NCI-H2029 treated with DMSO at 0.1 percent for 48 hours (cell line): ENCODE measurements around the gene MGMT.

ENCODE experiments used
- DNase-seq: peaks from one replicate; lab custom pipeline; 2025; lab: John Stamatoyannopoulos, UW

The MGMT gene

GRCh38 chr10:129495256-129495655 lies 28.2 kb downstream of the MGMT start:
- no peak for DNase-seq

- no peak for DNase-seq
These were observed 28.7 kb downstream of the MGMT start for GRCh38 chr10:129495698-129496097.

DNA sequence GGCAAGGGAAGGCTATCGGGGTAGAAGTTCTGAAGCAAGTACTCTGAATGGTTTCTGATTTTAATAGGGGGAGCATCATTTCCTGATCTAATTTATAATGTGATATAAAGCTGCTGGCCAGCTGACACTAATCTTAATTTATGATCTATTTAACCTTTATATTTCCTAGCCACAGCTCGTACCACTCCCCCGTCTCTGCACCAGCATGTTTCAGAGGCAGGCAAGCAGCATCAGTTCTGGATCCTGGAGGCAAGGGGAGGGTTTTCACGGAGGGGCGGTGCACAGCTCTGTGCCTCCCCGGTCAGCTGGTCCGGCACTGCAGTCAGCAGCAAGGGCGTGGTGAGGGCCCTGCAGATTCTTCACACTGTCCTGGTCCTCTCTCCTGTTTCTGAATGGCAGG lies 30.0 kb downstream of the MGMT start:
- no peak for DNase-seq

- no peak for DNase-seq
These were observed 31.6 kb downstream of the MGMT start for GRCh38 chr10:129498680-129499079.

GRCh38 chr10:129500617-129501339 lies 33.7 kb downstream of the MGMT start:
- DNase-seq = no peak

DNA sequence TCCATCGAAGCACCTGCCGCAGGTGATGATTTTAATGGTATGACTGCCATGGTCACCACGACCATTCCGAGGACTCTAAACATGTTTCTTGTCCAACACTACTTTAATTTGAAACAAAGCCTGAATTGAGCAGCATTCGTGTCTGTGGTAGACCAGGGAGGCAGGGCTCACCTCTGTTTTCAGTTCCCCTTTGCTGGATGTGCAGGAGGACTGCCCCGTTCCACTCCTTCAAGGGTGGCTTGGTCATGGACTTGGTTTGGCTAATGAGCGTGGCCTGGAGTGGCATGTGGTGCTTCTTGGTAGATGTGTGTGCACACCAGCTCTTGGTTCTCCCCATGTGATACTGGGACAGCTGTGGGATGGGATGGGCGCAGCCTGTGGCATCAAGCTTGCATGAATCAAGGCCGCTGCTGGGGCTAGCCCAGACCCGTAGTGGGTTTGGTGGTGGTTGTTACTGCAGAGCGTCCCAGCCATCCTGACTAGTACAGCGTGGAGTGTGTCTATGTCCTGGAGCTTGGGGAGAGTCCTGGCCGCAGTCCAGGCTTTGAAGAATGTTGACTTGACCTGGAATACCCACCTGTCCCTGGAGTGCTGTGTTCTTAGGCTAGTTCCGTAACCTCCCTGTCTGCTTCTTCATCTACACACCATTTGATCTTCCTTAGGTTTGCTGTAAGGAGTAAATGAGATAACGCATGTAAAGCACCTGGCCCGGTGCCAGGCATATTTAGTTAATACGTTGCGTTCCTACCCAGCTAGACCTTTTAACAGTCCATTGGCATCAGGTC lies 34.8 kb downstream of the MGMT start:
- no peak for DNase-seq

GRCh38 chr10:129502448-129502847 lies 35.4 kb downstream of the MGMT start:
- no peak for DNase-seq

GRCh38 chr10:129505500-129506075 lies 38.5 kb downstream of the MGMT start:
- DNase-seq = no peak

DNA sequence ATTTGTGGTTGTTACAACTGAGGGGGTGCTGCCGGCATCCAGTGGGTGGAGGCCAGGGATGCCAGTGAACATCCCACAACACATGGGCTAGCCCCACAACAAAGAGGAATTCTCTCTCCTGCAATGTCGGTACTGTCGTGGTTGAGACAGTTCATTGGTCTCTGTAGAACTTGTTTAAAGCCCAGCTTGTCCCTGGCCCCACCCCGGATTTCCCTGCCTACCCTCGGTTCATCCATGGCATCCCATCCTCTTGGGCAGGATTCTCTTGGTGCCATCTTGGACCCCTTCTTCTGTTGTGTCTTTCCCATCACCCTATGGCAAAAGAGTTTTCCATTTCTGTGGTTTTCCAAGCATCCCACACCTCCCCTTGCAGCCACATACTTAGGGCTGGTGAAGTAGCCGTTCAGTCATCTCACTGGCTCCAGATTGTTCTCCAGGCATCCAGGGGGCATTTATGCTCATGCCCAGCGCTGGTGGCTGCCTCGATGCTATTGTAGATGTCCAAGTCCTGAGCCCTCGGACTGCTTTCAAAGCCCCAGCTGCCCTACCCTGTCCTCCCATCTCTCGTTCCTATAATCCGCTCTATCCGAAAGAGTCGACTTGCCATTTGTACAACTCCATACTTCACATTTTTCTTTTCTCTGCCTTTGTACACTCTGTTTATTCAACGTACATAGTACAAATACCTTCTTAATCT lies 39.2 kb downstream of the MGMT start:
- no peak for DNase-seq

- DNase-seq = no peak
These were observed 40.3 kb downstream of the MGMT start for GRCh38 chr10:129507216-129507889.

- no peak for DNase-seq
These were observed 42.1 kb downstream of the MGMT start for GRCh38 chr10:129509155-129509554.

DNA sequence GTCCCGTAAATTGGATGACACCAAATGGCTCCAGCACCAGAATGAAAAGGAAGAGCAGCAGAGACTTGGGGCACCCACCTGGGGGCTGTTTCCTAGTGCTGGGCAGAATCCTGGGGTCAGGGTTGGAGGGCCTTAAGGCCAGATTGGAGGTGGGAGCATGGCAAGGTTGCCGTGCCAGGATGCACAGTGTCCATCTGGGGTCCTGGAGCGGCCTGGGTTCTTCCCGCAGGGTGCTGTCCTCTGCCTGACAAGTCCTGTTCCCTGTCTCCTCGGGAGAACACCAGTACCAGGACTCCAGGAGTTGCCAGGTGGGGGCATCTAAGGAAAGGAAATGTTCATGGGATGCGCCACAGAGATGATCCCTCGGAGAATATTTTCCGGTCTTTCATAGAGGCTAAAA lies 42.8 kb downstream of the MGMT start:
- no peak for DNase-seq

DNA sequence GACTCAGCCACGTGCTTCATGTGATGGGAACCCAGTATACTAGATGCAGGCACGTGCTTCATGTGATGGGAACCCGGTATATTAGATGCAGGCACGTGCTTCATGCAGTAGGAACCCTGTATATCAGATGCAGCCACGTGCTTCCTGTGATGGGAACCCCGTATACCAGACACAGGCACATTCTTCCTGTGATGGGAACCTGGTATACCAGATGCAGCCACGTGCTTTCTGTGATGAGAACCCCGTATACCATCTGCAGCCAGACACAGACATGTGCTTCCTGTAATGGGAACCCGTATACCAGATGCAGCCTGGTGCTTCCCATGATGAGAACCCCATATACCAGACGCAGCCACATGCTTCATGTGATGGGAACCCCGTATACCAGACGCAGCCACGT lies 44.0 kb downstream of the MGMT start:
- DNase-seq = no peak

- DNase-seq = no peak
These were observed 44.7 kb downstream of the MGMT start for GRCh38 chr10:129511758-129512157.

GRCh38 chr10:129513312-129513711 lies 46.3 kb downstream of the MGMT start:
- DNase-seq = no peak

DNA sequence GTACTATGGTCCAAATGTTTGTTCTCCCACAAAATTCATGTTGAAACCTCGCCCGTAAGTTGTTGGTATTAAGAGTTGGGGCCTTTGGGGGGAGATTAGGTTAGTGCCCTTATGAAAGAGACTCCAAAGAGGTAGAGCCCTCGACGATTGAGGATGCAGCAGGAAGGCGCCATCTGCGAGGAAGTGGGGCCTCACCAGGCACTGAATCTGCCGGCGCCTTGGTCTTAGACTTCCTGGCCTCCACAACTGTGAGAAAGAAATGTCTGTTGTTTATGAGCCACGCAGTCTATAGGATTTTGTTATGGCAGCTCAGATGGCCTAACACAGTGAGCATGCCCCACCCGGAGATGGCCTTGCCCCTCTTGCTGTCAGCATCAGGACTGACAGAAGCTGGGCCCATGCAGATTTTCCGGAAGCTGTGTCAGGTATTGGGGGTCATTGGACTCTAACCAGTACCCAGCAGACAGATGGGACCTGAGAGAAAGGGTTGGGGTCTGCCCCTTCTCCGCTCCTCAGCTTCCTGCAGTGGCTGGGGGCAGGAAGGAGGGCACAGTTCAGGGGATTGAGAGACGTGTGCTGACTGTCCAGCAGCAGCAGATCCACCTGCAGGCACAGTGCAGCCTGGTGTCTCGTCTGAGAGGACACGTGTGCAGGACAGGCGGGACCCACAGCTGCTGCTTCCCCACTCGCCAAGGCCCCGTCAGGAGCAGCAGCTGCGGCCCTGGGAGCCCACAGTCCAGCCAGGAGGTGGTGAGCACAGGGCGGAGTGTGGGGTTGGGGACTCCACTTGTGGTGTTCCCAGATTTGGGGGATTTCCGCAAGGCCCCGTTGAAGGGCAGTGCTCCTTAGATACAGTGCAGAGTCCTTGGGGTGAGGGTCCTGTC lies 47.8 kb downstream of the MGMT start:
- DNase-seq = no peak

DNA sequence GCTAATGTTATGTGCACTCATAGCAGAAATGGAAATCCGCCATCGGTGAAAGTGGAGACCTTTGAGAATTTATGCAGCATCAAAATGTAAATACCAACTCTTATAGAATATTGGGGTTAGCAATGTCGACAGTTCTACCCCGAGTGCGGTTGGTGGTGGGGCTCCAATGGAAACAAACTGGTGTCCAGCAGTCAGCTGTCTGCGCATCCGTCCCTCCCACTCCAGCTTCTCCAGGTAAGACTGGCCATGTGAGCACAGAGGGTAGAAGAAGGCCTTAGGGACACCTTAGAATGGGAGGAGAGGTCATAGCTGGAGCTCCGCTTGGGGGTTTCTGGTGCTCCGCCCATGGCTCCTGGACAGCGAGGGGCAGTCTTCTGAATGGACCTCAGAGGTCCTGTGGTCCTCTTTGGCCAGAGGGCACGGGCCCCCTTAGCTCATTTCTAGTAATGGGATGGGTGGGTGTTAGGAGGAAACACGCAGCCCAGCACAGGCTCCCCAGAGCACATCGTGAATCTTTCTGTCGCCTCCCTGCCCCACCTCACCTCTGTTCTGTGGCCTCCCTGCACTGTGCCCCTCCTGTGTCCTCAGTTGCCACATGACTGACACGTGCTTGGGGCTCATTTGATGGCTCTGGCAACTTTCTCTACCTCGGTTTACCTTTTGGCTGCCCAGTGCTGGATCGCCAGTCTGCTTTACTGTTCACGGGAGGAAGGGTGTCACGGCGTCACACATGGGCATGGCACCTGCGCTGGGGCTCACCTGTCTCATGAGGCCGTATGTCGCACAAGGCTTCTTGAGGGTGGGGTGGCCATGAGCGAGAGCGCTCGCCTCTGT lies 50.0 kb downstream of the MGMT start:
- DNase-seq = no peak

- no peak for DNase-seq
These were observed 50.6 kb downstream of the MGMT start for GRCh38 chr10:129517680-129518057.

GRCh38 chr10:129518793-129519192 lies 51.8 kb downstream of the MGMT start:
- no peak for DNase-seq

- DNase-seq = no peak
These were observed 53.5 kb downstream of the MGMT start for GRCh38 chr10:129520440-129521080.
